CD8-positive, alpha-beta memory T cell (primary cell): Measurements from ENCODE around the gene IRAK1. TPM values are rescaled to one million over a fixed set of nuclear protein-coding genes. Genes with fewer than 3 reads are reported as not detected.

Experiments used
- CTCF ChIA-PET: fragments of 350-600 bp; sonication (Branson Sonifier 250); formaldehyde crosslinking; loops from one replicate; lab custom pipeline; 2021; ENCODE audit warnings: antibody characterized with exemption; lab: Charles Lee
- POLR2A ChIA-PET: fragments of 350-600 bp; sonication (Branson Sonifier 250); formaldehyde crosslinking; loops from one replicate; lab custom pipeline; 2021; ENCODE audit warnings: antibody characterized with exemption; lab: Charles Lee
- DNase-seq, 5 donors: peaks; one replicate each; pipeline versions ENCODE4 v3.0.0 to v3.0.0-alpha.2; 2020 to 2022; ENCODE audit warnings: mixed read lengths in 1 of 5
- H3K27ac ChIP-seq: one replicate; pipeline ENCODE4 v1.7.0; 2013; ENCODE audit warnings: low read depth, mild to moderate bottlenecking, low read length, moderate library complexity
- H3K27me3 ChIP-seq: 2 replicates; pipeline ENCODE4 v1.7.0; 2013; ENCODE audit warnings: low read length, mild to moderate bottlenecking; ENCODE audit not compliant: insufficient read depth, poor library complexity, severe bottlenecking
- H3K36me3 ChIP-seq: 2 replicates; pipeline ENCODE4 v1.7.0; 2013; ENCODE audit warnings: mild to moderate bottlenecking, low read length, moderate library complexity; ENCODE audit not compliant: insufficient read depth
- H3K4me1 ChIP-seq: 2 replicates; pipeline ENCODE4 v1.7.0; 2013; ENCODE audit warnings: mild to moderate bottlenecking, low read length, moderate library complexity; ENCODE audit not compliant: insufficient read depth
- H3K4me3 ChIP-seq: 2 replicates; pipeline ENCODE4 v1.7.0; 2013; ENCODE audit warnings: mild to moderate bottlenecking, low read length
- H3K9me3 ChIP-seq: 2 replicates; pipeline ENCODE4 v1.7.0; 2013; ENCODE audit warnings: mild to moderate bottlenecking, low read length
- H3K27ac Mint-ChIP-seq, 8 donors: one replicate each; pipeline ENCODE4 v1.8.0; 2020 to 2021; ENCODE audit warnings: mixed read lengths in 8 of 8, mild to moderate bottlenecking in 6 of 8, inconsistent platforms in 3 of 8, moderate library complexity in 3 of 8
- H3K27me3 Mint-ChIP-seq, 2 donors: one replicate each; pipeline ENCODE4 v1.8.0; 2020 to 2021; ENCODE audit warnings: mixed read lengths in 2 of 2, mild to moderate bottlenecking in 1 of 2, moderate library complexity in 1 of 2
- H3K36me3 Mint-ChIP-seq, 3 donors: one replicate each; pipeline ENCODE4 v1.8.0; 2020 to 2021; ENCODE audit warnings: mixed read lengths in 3 of 3, inconsistent platforms in 1 of 3, mild to moderate bottlenecking in 1 of 3
- H3K4me1 Mint-ChIP-seq, 3 donors: one replicate each; pipeline ENCODE4 v1.8.0; 2020 to 2021; ENCODE audit warnings: mixed read lengths in 3 of 3, inconsistent platforms in 1 of 3, mild to moderate bottlenecking in 1 of 3
- H3K4me3 Mint-ChIP-seq, 7 donors: one replicate each; pipeline ENCODE4 v1.8.0; 2020 to 2021; ENCODE audit warnings: mixed read lengths in 7 of 7, mild to moderate bottlenecking in 6 of 7, moderate library complexity in 4 of 7, inconsistent platforms in 2 of 7
- H3K9me3 Mint-ChIP-seq, 5 donors: one replicate each; pipeline ENCODE4 v1.8.0; 2020 to 2022; ENCODE audit warnings: mixed read lengths in 5 of 5, mild to moderate bottlenecking in 3 of 5, moderate library complexity in 2 of 5, inconsistent platforms in 1 of 5
- polyA plus RNA-seq: library from polyadenylated mRNA; unstranded; fragments of 300-500 nt; fragmentation: Illumina TruSeq; gene quantifications from one replicate; pipeline ENCODE4 v1.2.3, GENCODE V29; 2021
- total RNA-seq, 2 experiments: library from RNA; stranded (reverse); gene quantifications; one replicate each; pipeline ENCODE4 v1.2.3, GENCODE V29; 2021

The IRAK1 gene
- total and polyA plus RNA-seq, 3 experiments from 2014 or later: 58.0 to 214 (median 208) TPM

- H3K4me3 Mint-ChIP-seq: no peak overlapping the region
- CTCF ChIA-PET: interaction anchor here (1.0 to 3.0 kb wide), 13 partner anchors 10 to 90 kb away, joined by 3 to 15 read pairs (median 4); partner anchors contain the start of gene HCFC1
- no peaks in the 10 kb centered on the region for H3K9me3 ChIP-seq
- no peak overlapping the region for H3K27ac Mint-ChIP-seq
- no peak overlapping the region for H3K4me3 ChIP-seq
- POLR2A ChIA-PET: no interaction called here
- no peaks in the 10 kb centered on the region for H3K4me1 ChIP-seq
- H3K36me3 Mint-ChIP-seq: peaks cover 0 to 48% (median 6%) of the 10 kb centered on the region in 3 donors
- H3K36me3 ChIP-seq: no peaks in the 10 kb centered on the region
- DNase-seq: no peak
- H3K27me3 Mint-ChIP-seq: peaks cover 0 to 11% of the 10 kb centered on the region in 2 donors
- H3K27ac ChIP-seq: no peak overlapping the region
- no peaks in the 10 kb centered on the region for H3K9me3 Mint-ChIP-seq
- no peaks in the 10 kb centered on the region for H3K27me3 ChIP-seq
- H3K4me1 Mint-ChIP-seq: peaks cover 6 to 17% (median 11%) of the 10 kb centered on the region in 3 donors
Observed at GRCh38 chrX:154012336-154012991, 7.2 kb downstream of the IRAK1 start.

- Histone ChIP-seq H3K27me3 (no peaks in the 10 kb centered on the region), H3K9me3 (no peaks in the 10 kb centered on the region), H3K4me1 (no peaks in the 10 kb centered on the region), H3K27ac (no peak overlapping the region), H3K36me3 (no peaks in the 10 kb centered on the region), H3K4me3 (no peak overlapping the region)
- POLR2A ChIA-PET: no interaction called here
- Mint-ChIP-seq H3K27ac (peak overlapping the region in 1 of 8 donors; percentile 41), H3K9me3 (no peaks in the 10 kb centered on the region), H3K4me3 (no peak overlapping the region), H3K36me3 (peaks cover 0 to 44% (median 6%) of the 10 kb centered on the region in 3 donors), H3K4me1 (peaks cover 6 to 17% (median 11%) of the 10 kb centered on the region in 3 donors), H3K27me3 (peaks cover 0 to 14% of the 10 kb centered on the region in 2 donors)
- DNase-seq: no peak
- CTCF ChIA-PET: interaction anchor here (1.0 to 2.5 kb wide), 4 partner anchors 18 to 55 kb away, joined by 3 to 12 read pairs (median 4); partner anchors contain the start of gene HCFC1
Observed at GRCh38 chrX:154011376-154012335, 8.0 kb downstream of the IRAK1 start.

GRCh38 chrX:154010330-154011087 is 9.2 kb downstream of the IRAK1 start:
- Histone ChIP-seq H3K9me3 (no peaks in the 10 kb centered on the region), H3K27me3 (no peaks in the 10 kb centered on the region), H3K36me3 (no peaks in the 10 kb centered on the region), H3K27ac (no peak overlapping the region), H3K4me3 (no peak overlapping the region), H3K4me1 (no peaks in the 10 kb centered on the region)
- Mint-ChIP-seq H3K4me3 (no peak overlapping the region), H3K36me3 (peaks cover 0 to 35% (median 7%) of the 10 kb centered on the region in 3 donors), H3K4me1 (peaks cover 3 to 11% (median 7%) of the 10 kb centered on the region in 3 donors), H3K27ac (peak overlapping the region in 1 of 8 donors; percentile 83), H3K9me3 (no peaks in the 10 kb centered on the region), H3K27me3 (peaks cover 0 to 14% of the 10 kb centered on the region in 2 donors)
- ChIA-PET CTCF (interaction anchor here (0.7 to 1.0 kb wide), 2 partner anchors 43 to 283 kb away, joined by 3 to 5 read pairs; no protein-coding TSS in a partner anchor), POLR2A (no interaction called here)
- DNase-seq: no peak

- ChIA-PET CTCF (interaction anchor here (0.7 kb wide), 1 partner anchor 619 kb away, joined by 3 read pairs; no protein-coding TSS in a partner anchor), POLR2A (interaction anchor here (0.7 kb wide), 1 partner anchor 63 kb away, joined by 3 read pairs; no protein-coding TSS in a partner anchor)
- Mint-ChIP-seq H3K27ac (no peak overlapping the region), H3K27me3 (peaks cover 0 to 13% of the 10 kb centered on the region in 2 donors), H3K9me3 (no peaks in the 10 kb centered on the region), H3K4me3 (no peak overlapping the region), H3K36me3 (peaks cover 0 to 25% (median 7%) of the 10 kb centered on the region in 3 donors), H3K4me1 (peaks cover 0 to 5% (median 1%) of the 10 kb centered on the region in 3 donors)
- H3K27ac ChIP-seq: no peak overlapping the region
- DNase-seq: no peak
- H3K36me3 ChIP-seq: no peaks in the 10 kb centered on the region
- H3K27me3 ChIP-seq: no peaks in the 10 kb centered on the region
- no peak overlapping the region for H3K4me3 ChIP-seq
- H3K4me1 ChIP-seq: no peaks in the 10 kb centered on the region
- H3K9me3 ChIP-seq: no peaks in the 10 kb centered on the region
Observed at GRCh38 chrX:154008521-154008920, 11.2 kb downstream of the IRAK1 start.

GRCh38 chrX:154006947-154007346 is 12.8 kb downstream of the IRAK1 start:
- Mint-ChIP-seq H3K4me1 (peaks cover 12 to 13% (median 12%) of the 10 kb centered on the region in 3 donors), H3K9me3 (no peaks in the 10 kb centered on the region), H3K27me3 (peaks cover 0 to 17% of the 10 kb centered on the region in 2 donors), H3K36me3 (peaks cover 0 to 20% (median 6%) of the 10 kb centered on the region in 3 donors), H3K4me3 (no peak overlapping the region), H3K27ac (no peak overlapping the region)
- no peak overlapping the region for H3K4me3 ChIP-seq
- H3K36me3 ChIP-seq: no peaks in the 10 kb centered on the region
- no peak for DNase-seq
- H3K9me3 ChIP-seq: no peaks in the 10 kb centered on the region
- ChIA-PET POLR2A (no interaction called here), CTCF (no interaction called here)
- H3K27me3 ChIP-seq: no peaks in the 10 kb centered on the region
- no peak overlapping the region for H3K27ac ChIP-seq
- H3K4me1 ChIP-seq: peaks cover 8% of the 10 kb centered on the region

GRCh38 chrX:154004315-154004714 is 15.4 kb downstream of the IRAK1 start:
- DNase-seq: no peak
- ChIA-PET POLR2A (no interaction called here), CTCF (interaction anchor here (1.1 to 3.2 kb wide), 2 partner anchors 9 to 78 kb away, joined by 3 to 15 read pairs; partner anchors contain the start of gene ARHGAP4)
- H3K4me3 ChIP-seq: no peak overlapping the region
- peak overlapping the region in 1 of 8 donors; percentile 47 for H3K27ac Mint-ChIP-seq
- no peaks in the 10 kb centered on the region for H3K9me3 Mint-ChIP-seq
- H3K27me3 ChIP-seq: no peaks in the 10 kb centered on the region
- H3K4me1 Mint-ChIP-seq: peaks cover 16 to 17% (median 16%) of the 10 kb centered on the region in 3 donors
- H3K4me3 Mint-ChIP-seq: no peak overlapping the region
- H3K9me3 ChIP-seq: no peaks in the 10 kb centered on the region
- peaks cover 0 to 9% (median 3%) of the 10 kb centered on the region in 3 donors for H3K36me3 Mint-ChIP-seq
- H3K27ac ChIP-seq: no peak overlapping the region
- H3K4me1 ChIP-seq: peaks cover 8% of the 10 kb centered on the region
- H3K27me3 Mint-ChIP-seq: peaks cover 0 to 24% of the 10 kb centered on the region in 2 donors
- H3K36me3 ChIP-seq: no peaks in the 10 kb centered on the region

- peak in 4 of 5 donors; percentile 21 to 72 (median 43) for DNase-seq
- peaks cover 8% of the 10 kb centered on the region for H3K4me1 ChIP-seq
- H3K9me3 Mint-ChIP-seq: no peaks in the 10 kb centered on the region
- peaks cover 16 to 17% (median 16%) of the 10 kb centered on the region in 3 donors for H3K4me1 Mint-ChIP-seq
- peak overlapping the region; percentile 55 to 88 (median 80) for H3K4me3 Mint-ChIP-seq
- peak overlapping the region; percentile 59 to 94 (median 80) for H3K27ac Mint-ChIP-seq
- H3K36me3 ChIP-seq: no peaks in the 10 kb centered on the region
- POLR2A ChIA-PET: interaction anchor here (0.5 to 0.6 kb wide), 2 partner anchors 14 to 235 kb away, joined by 3 to 4 read pairs; no protein-coding TSS in a partner anchor
- H3K4me3 ChIP-seq: peak overlapping the region; percentile 53
- CTCF ChIA-PET: interaction anchor here (0.9 to 3.2 kb wide), 3 partner anchors 11 to 56 kb away, joined by 3 to 15 read pairs (median 4); no protein-coding TSS in a partner anchor
- H3K36me3 Mint-ChIP-seq: peaks cover 0 to 3% (median 0%) of the 10 kb centered on the region in 3 donors
- H3K9me3 ChIP-seq: no peaks in the 10 kb centered on the region
- peak overlapping the region; percentile 78 for H3K27ac ChIP-seq
- H3K27me3 Mint-ChIP-seq: peaks cover 0 to 15% of the 10 kb centered on the region in 2 donors
- H3K27me3 ChIP-seq: no peaks in the 10 kb centered on the region
Observed at GRCh38 chrX:154002215-154002719, 17.4 kb downstream of the IRAK1 start.
